ENCODE data around the gene ARL8B.

DNA sequence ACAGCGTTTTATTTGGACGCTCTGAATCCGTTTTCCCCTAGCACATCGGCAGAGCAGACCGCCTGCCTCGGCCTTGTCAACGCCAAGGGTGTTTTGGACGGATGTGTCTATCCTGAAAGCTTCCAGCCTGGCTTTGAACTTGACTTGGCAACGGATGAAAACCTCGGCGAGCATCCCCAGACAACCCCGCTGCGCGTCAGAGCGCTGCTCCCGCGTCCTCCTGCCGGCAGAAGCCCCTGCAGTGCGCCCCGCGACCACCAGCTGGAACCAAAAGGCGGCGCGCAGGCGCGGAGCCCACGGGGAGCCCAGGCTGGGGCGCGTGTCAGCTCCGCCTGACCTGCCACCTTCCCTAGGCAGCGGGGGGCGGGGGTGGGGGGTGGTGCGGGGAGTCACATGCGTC lies 26.2 kb upstream of the ARL8B start:
- TF ChIP-seq, protein P1, sequence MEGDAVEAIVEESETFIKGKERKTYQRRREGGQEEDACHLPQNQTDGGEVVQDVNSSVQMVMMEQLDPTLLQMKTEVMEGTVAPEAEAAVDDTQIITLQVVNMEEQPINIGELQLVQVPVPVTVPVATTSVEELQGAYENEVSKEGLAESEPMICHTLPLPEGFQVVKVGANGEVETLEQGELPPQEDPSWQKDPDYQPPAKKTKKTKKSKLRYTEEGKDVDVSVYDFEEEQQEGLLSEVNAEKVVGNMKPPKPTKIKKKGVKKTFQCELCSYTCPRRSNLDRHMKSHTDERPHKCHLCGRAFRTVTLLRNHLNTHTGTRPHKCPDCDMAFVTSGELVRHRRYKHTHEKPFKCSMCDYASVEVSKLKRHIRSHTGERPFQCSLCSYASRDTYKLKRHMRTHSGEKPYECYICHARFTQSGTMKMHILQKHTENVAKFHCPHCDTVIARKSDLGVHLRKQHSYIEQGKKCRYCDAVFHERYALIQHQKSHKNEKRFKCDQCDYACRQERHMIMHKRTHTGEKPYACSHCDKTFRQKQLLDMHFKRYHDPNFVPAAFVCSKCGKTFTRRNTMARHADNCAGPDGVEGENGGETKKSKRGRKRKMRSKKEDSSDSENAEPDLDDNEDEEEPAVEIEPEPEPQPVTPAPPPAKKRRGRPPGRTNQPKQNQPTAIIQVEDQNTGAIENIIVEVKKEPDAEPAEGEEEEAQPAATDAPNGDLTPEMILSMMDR (IDR thresholded peaks at IDR 0.05), result no peak
- TF ChIP-seq USF2 (CRISPR knock-in tag; IDR thresholded peaks at IDR 0.05) (no peak), SP1 (CRISPR knock-in tag; conservative IDR thresholded peaks at IDR 0.05) (no peak), TCF7 (CRISPR knock-in tag; IDR thresholded peaks at IDR 0.05; ENCODE audit: low read depth) (no peak), ZNF396 (CRISPR knock-in tag; IDR thresholded peaks at IDR 0.05; ENCODE audit: borderline replicate concordance) (no peak), CREB1 (CRISPR knock-in tag; IDR thresholded peaks at IDR 0.05) (no peak), ZNF219 (CRISPR knock-in tag; IDR thresholded peaks at IDR 0.05; ENCODE audit: borderline replicate concordance) (no peak), SMAD3 (CRISPR knock-in tag; IDR thresholded peaks at IDR 0.05; ENCODE audit: borderline replicate concordance) (no peak), ZBTB21 (CRISPR knock-in tag; IDR thresholded peaks at IDR 0.05; ENCODE audit: borderline replicate concordance) (no peak), NR1H2 (CRISPR knock-in tag; IDR thresholded peaks at IDR 0.05) (no peak), TEAD1 (CRISPR knock-in tag; IDR thresholded peaks at IDR 0.05) (no peak)
- TF ChIP-seq, protein P2, sequence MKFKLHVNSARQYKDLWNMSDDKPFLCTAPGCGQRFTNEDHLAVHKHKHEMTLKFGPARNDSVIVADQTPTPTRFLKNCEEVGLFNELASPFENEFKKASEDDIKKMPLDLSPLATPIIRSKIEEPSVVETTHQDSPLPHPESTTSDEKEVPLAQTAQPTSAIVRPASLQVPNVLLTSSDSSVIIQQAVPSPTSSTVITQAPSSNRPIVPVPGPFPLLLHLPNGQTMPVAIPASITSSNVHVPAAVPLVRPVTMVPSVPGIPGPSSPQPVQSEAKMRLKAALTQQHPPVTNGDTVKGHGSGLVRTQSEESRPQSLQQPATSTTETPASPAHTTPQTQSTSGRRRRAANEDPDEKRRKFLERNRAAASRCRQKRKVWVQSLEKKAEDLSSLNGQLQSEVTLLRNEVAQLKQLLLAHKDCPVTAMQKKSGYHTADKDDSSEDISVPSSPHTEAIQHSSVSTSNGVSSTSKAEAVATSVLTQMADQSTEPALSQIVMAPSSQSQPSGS (CRISPR knock-in tag; IDR thresholded peaks at IDR 0.05; ENCODE audit: borderline replicate concordance, low read depth), result no peak
- TF ChIP-seq, protein P3, sequence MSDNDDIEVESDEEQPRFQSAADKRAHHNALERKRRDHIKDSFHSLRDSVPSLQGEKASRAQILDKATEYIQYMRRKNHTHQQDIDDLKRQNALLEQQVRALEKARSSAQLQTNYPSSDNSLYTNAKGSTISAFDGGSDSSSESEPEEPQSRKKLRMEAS (CRISPR knock-in tag; IDR thresholded peaks at IDR 0.05), result no peak
